Endothelial cell of umbilical vein (primary cell): ENCODE results near the gene ZNF225.

Experiments used
- EZH2 ChIP-seq: IDR thresholded peaks from 2 replicates; pipeline ENCODE4 v1.6.1; 2012; ENCODE audit warnings: borderline replicate concordance, low read depth, mild to moderate bottlenecking, moderate library complexity, low read length, inconsistent platforms; ENCODE audit not compliant: severe bottlenecking
- POLR2A ChIP-seq: IDR thresholded peaks from 2 replicates; pipeline ENCODE4 v1.6.1; 2012; ENCODE audit warnings: low read depth, mild to moderate bottlenecking, control low read depth, low read length
- POLR2AphosphoS5 ChIP-seq: IDR thresholded peaks from 2 replicates; pipeline ENCODE4 v1.6.1; 2012; ENCODE audit warnings: low read depth, mild to moderate bottlenecking, control low read depth, low read length, moderate library complexity; ENCODE audit not compliant: insufficient read depth
- TF ChIP-seq, protein P1 (sequence below): IDR thresholded peaks from 2 replicates; pipeline ENCODE4 v1.6.1; 2011; ENCODE audit not compliant: insufficient read depth, insufficient read length
- TF ChIP-seq, protein P2 (sequence below), 2 donors: IDR thresholded peaks; 1 replicate in 1 of 2; 2 replicates in 1 of 2; pipeline ENCODE4 v1.5.1; 2011; ENCODE audit warnings: low read length in 2 of 2, mild to moderate bottlenecking in 2 of 2, moderate library complexity in 2 of 2, control low read depth in 1 of 2, inconsistent platforms in 1 of 2, low read depth in 1 of 2; ENCODE audit not compliant: insufficient read depth in 1 of 2; ENCODE audit errors: extremely low read depth in 1 of 2

DNA sequence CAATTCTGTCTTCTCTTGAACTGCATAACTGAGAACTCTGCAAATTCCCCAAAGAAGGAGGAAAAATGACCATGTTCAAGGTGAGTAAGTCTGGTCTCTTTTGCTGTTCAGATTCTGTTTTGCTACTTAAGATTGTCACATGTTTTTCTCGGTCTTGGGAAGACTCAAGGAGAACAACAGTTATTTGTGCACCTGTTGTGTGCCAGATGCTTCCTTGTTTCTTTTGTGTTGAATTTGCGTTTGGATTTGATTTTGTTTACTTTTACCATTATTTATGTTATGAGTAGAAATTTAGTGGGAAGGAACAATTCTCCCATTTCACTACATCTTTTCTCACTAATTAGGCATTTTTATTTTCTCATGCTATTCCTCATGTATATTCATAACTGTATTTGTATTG, 36.9 kb upstream of the ZNF225 start:
- TF ChIP-seq POLR2A (no peak), POLR2AphosphoS5 (no peak), EZH2 (no peak)
- TF ChIP-seq, protein P1, sequence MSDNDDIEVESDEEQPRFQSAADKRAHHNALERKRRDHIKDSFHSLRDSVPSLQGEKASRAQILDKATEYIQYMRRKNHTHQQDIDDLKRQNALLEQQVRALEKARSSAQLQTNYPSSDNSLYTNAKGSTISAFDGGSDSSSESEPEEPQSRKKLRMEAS: no peak
- TF ChIP-seq, protein P2, sequence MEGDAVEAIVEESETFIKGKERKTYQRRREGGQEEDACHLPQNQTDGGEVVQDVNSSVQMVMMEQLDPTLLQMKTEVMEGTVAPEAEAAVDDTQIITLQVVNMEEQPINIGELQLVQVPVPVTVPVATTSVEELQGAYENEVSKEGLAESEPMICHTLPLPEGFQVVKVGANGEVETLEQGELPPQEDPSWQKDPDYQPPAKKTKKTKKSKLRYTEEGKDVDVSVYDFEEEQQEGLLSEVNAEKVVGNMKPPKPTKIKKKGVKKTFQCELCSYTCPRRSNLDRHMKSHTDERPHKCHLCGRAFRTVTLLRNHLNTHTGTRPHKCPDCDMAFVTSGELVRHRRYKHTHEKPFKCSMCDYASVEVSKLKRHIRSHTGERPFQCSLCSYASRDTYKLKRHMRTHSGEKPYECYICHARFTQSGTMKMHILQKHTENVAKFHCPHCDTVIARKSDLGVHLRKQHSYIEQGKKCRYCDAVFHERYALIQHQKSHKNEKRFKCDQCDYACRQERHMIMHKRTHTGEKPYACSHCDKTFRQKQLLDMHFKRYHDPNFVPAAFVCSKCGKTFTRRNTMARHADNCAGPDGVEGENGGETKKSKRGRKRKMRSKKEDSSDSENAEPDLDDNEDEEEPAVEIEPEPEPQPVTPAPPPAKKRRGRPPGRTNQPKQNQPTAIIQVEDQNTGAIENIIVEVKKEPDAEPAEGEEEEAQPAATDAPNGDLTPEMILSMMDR (IDR thresholded peaks at IDR 0.05; ENCODE audit: extremely low read depth in 1 of 2, insufficient read depth in 1 of 2, low read depth in 1 of 2, low read length in 2 of 2): no peak
